Lung (tissue), 12 donors: ENCODE results near the gene LRP1B. TPM values are rescaled to one million over a fixed set of nuclear protein-coding genes. Genes with fewer than 3 reads are reported as not detected.

Experiments
- ATAC-seq: fragments of 200-7000 bp; cut with Tn5 transposase; one replicate; pipeline ENCODE4 v1.9.1; 2020; ENCODE audit warnings: moderate number of reproducible peaks; ENCODE audit not compliant: insufficient read depth, low FRiP score
- DNase-seq, 3 donors: peaks; one replicate each; pipeline ENCODE4 v3.0.0-alpha.2; 2013 to 2017
- H3K27ac ChIP-seq, 2 donors: one replicate each; pipeline ENCODE4 v1.5.1; 2013; ENCODE audit warnings: mild to moderate bottlenecking in 2 of 2, moderate library complexity in 2 of 2, control low read depth in 1 of 2, inconsistent platforms in 1 of 2, low read depth in 1 of 2, low read length in 1 of 2
- H3K27me3 ChIP-seq, 3 donors: one replicate each; pipeline ENCODE4 v1.5.1; 2013; ENCODE audit warnings: low read length in 2 of 3; ENCODE audit not compliant: control insufficient read depth in 3 of 3, insufficient read depth in 3 of 3
- H3K36me3 ChIP-seq, 4 donors: one replicate each; pipeline ENCODE4 v1.5.1; 2013; ENCODE audit warnings: low read length in 4 of 4, mild to moderate bottlenecking in 1 of 4, moderate library complexity in 1 of 4; ENCODE audit not compliant: control insufficient read depth in 4 of 4, insufficient read depth in 4 of 4
- H3K4me1 ChIP-seq, 5 donors: one replicate each; pipeline ENCODE4 v1.5.1; 2013; ENCODE audit warnings: low read length in 5 of 5, mild to moderate bottlenecking in 2 of 5, moderate library complexity in 1 of 5; ENCODE audit not compliant: control insufficient read depth in 5 of 5, insufficient read depth in 5 of 5
- H3K4me3 ChIP-seq: one replicate; pipeline ENCODE4 v1.5.1; 2013; ENCODE audit warnings: mild to moderate bottlenecking, control low read depth, moderate library complexity
- H3K9ac ChIP-seq, 2 donors: one replicate each; pipeline ENCODE4 v1.5.1; 2013; ENCODE audit warnings: low read length in 2 of 2, control low read depth in 1 of 2; ENCODE audit not compliant: insufficient read depth in 1 of 2
- H3K9me3 ChIP-seq, 4 donors: one replicate each; pipeline ENCODE4 v1.5.1; 2013; ENCODE audit warnings: low read length in 3 of 4, mild to moderate bottlenecking in 1 of 4, moderate library complexity in 1 of 4; ENCODE audit not compliant: control insufficient read depth in 4 of 4, insufficient read depth in 3 of 4
- WGBS, 2 donors: extraction: QIAGEN DNeasy Blood & Tissue Kit; methylation state at CpG; one replicate each; pipeline ENCODE4 v1.1.7; 2013; 5-methylcytosine and 5-hydroxymethylcytosine counted together
- polyA plus RNA-seq, 2 donors: library from polyadenylated mRNA; stranded (reverse); fragments of 200-250 nt; gene quantifications; one replicate each; pipeline ENCODE4 v1.2.1, GENCODE V29; 2013
- total RNA-seq, 2 donors: library from RNA; depleted of rRNA in 1 of 2; stranded (reverse); fragments of >200 nt in 1 of 2; gene quantifications; one replicate each; pipeline ENCODE4 v1.2.1, GENCODE V29; 2014 to 2021
- TF ChIP-seq, protein P1 (sequence below): IDR thresholded peaks from 2 replicates; pipeline ENCODE4 v1.5.1; 2012; ENCODE audit warnings: mild to moderate bottlenecking; ENCODE audit errors: control extremely low read depth, extremely low read depth
- donor health status: control.
- donor health status: control.
- donor health status: Bipolar disorder and iron deficiency.
- donor health status: healthy.
- donor health status: DM: yes; HTN: yes; CAD: no.

LRP1B gene
- total and polyA plus RNA-seq, 4 donors = 0.01 to 6.5 (median 0.16) TPM

DNA sequence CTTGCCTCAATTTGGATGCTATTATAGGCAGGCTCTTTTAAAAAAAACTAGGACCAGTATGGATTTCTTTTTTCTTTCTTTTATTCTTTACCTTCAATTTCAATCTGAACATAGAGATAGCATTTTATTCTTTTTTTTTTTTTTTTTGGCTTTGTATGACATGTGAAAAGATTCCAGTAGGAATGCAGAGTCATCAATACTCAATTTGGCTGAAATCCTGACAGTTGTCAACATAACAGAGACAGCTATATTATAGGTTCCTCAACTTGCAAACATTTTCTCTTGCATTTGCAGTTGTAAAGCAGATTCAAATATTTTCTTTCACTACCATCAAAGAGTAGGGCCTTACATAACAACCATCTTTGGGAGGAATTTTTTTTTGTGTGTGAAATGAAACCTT lies 334.4 kb downstream of the LRP1B start:
- Histone ChIP-seq H3K4me1 (no peaks in the 10 kb centered on the region), H3K4me3 (no peak overlapping the region), H3K36me3 (no peaks in the 10 kb centered on the region), H3K9ac (no peak overlapping the region), H3K27ac (no peak overlapping the region), H3K27me3 (no peaks in the 10 kb centered on the region), H3K9me3 (no peaks in the 10 kb centered on the region)
- DNase-seq (no peak), ATAC-seq (no peak)
- TF ChIP-seq, protein P1, sequence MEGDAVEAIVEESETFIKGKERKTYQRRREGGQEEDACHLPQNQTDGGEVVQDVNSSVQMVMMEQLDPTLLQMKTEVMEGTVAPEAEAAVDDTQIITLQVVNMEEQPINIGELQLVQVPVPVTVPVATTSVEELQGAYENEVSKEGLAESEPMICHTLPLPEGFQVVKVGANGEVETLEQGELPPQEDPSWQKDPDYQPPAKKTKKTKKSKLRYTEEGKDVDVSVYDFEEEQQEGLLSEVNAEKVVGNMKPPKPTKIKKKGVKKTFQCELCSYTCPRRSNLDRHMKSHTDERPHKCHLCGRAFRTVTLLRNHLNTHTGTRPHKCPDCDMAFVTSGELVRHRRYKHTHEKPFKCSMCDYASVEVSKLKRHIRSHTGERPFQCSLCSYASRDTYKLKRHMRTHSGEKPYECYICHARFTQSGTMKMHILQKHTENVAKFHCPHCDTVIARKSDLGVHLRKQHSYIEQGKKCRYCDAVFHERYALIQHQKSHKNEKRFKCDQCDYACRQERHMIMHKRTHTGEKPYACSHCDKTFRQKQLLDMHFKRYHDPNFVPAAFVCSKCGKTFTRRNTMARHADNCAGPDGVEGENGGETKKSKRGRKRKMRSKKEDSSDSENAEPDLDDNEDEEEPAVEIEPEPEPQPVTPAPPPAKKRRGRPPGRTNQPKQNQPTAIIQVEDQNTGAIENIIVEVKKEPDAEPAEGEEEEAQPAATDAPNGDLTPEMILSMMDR = no peak

- H3K4me3 ChIP-seq = no peak overlapping the region
- no peak overlapping the region for H3K9ac ChIP-seq
- H3K36me3 ChIP-seq = no peaks in the 10 kb centered on the region
- no peaks in the 10 kb centered on the region for H3K9me3 ChIP-seq
- TF ChIP-seq, protein P1 = no peak
- DNase-seq (no peak), ATAC-seq (no peak)
- no peak overlapping the region for H3K27ac ChIP-seq
- H3K27me3 ChIP-seq = no peaks in the 10 kb centered on the region
- no peaks in the 10 kb centered on the region for H3K4me1 ChIP-seq
- 52 to 72% methylated on average over 2 of the region's 2 CpGs for WGBS, 2 donors
Measured at GRCh38 chr2:141791521-141791920, 339.3 kb downstream of the LRP1B start.

DNA sequence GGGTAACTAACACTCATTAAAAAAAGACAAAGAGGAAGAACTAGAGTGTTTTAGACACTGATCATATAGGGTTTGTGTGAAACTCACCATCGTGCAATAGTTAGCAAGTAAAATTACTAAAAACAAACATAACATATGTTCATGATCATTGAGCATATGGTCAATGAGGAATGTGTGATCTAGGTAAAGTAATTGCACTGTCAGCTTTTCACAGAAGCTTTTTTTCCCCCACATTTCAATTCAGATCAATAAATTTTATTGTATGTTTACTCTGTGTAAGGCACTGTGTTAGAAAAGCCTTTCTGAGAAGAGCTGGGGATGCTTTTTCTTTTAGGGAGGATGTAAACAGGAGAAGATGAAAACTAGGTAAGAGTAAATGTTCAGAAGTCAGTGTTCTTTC lies 348.2 kb downstream of the LRP1B start:
- H3K9me3 ChIP-seq = no peaks in the 10 kb centered on the region
- no peaks in the 10 kb centered on the region for H3K27me3 ChIP-seq
- TF ChIP-seq, protein P1 = no peak
- no peak overlapping the region for H3K9ac ChIP-seq
- no peak for DNase-seq
- H3K4me3 ChIP-seq = no peak overlapping the region
- ATAC-seq = no peak
- WGBS, 2 donors = 71 to 77% methylated on average over 1 of the region's 1 CpG
- H3K4me1 ChIP-seq = no peaks in the 10 kb centered on the region
- no peak overlapping the region for H3K27ac ChIP-seq
- H3K36me3 ChIP-seq = no peaks in the 10 kb centered on the region

GRCh38 chr2:141778315-141778835 lies 352.4 kb downstream of the LRP1B start:
- 22 to 38% methylated on average over 2 of the region's 2 CpGs for WGBS, 2 donors
- Histone ChIP-seq H3K36me3 (no peaks in the 10 kb centered on the region), H3K4me3 (no peak overlapping the region), H3K4me1 (no peaks in the 10 kb centered on the region), H3K27ac (no peak overlapping the region), H3K9ac (no peak overlapping the region), H3K9me3 (no peaks in the 10 kb centered on the region), H3K27me3 (no peaks in the 10 kb centered on the region)
- TF ChIP-seq, protein P1 = no peak
- DNase-seq (peak in 2 of 3 donors; percentile 4 to 16), ATAC-seq (no peak)
